Measurements from ENCODE around the gene KLHL17. TPM values are rescaled to one million over a fixed set of nuclear protein-coding genes. Genes with fewer than 3 reads are reported as not detected.

The KLHL17 gene
- total and polyA plus RNA-seq, 9 of the 15 experiments (the other 6 are each of a cell fraction or from before 2014, with no cell fraction given) = 0.14 to 84.8 (median 13.0) TPM

DNA sequence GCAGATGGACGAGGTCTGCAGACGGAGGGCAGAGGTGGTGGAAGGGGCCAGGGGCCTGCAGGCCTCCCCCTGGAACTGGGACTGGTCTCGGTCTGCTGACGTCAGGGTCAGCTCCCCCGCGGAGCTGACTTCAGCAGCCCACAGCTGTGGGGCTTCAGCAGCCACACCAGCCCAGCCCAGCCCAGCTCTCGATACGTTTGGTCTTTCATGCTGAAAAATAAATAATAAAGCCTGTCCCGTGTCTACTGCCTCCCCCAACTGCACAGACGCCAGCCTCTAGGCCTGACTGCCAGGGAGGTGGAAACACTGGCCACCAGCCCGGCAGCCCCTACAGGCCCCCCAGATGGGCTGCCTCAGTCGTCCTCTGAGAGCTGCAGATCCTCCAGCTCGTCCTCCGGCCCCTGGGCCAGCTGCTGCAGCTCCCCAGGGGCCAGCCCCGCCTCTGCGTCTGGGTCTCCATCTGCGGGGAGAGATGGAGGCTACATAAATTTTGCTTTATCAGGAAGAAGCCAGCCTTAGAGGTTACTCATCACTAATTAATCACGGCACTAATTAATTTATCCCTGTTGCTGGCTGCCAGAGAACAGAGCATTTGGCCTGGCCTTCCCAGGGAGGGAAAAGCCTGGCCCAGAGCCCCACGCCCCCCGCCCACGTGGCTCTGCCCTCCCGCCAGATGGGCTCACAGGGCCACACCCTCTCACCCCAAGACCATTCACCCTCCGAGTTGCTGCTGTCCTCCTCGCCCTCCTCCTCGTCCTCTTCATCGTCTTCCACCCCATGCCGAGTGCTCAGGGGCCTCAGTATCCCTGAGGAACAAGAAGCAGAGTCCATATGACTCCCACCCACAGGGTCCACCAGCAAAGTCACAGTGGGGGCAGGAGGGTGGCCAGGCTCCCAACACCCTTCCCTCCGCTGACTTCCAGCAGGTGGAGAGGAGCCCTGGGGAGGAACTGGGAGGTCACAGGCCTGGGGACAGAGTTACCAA, 15.8 kb upstream of the KLHL17 start (continued):
- TF ChIP-seq DACH1 (IDR thresholded peaks at IDR 0.05; ENCODE audit: partially characterized antibody) = peak; percentile 50
- no peak for TF ChIP-seq THAP12 (CRISPR knock-in tag; IDR thresholded peaks at IDR 0.05)

DNA sequence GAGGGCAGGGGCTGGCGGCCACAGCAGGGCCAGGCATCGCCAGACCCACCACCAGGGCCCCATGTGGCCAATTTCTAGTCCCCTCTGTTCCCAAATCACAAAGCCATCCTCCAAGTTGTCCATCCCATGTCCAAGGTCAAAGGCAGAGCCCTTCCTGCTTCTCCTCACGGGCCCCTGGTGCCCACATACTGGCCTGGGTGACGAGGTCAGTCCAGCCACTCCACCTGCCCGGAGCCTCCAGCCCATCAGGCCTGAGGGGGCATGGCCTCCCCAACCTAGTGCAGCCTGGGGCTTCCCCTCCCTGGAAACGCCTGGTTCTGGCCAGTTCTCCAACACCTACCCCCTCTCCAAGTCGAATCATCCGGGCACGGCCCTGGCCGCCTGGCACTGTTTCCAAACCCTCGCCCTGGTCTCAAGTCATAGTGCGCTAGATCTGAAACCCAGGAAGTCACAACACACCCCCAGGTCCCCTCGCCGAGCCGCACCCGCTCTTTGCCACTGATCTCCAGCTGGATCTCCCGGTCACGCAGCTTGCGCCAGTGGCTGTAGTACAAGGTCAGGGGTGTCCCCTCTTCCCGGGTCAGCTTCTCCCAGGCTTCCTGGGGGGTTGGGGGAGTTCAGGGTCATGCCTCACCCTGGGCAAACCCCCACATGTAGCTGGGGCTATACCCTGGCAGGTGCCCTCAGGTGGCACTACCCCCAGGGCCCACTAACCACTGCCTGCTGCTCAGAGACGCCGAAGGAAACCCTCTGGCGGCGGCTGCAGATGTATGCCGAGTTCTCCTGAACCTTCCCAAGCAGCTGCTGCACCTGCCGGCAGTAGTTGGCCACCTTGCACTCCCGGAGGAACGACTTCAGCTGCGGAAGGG, 14.5 kb upstream of the KLHL17 start:
- H3K4me1 ChIP-seq (replicated peaks in 1 of 2; ENCODE audit: control insufficient read depth in 2 of 2, insufficient read depth in 2 of 2, low read length in 2 of 2) = peaks cover 13 to 76% of the 10 kb centered on the region in 2 experiments; a peak in 3 of 5 replicates
- no peak overlapping the region for H3K4me2 ChIP-seq (ENCODE audit: insufficient read depth, low read length)
- CTCF ChIA-PET (ENCODE audit: low intra/inter-chr PET ratio) = no interaction called here
- H3K9me1 ChIP-seq (ENCODE audit: control insufficient read depth, insufficient read depth, low read length) = no peaks in the 10 kb centered on the region
- DNase-seq (ENCODE audit: extremely low read depth in 1 of 4, low spot score in 3 of 4) = no peak
- H3K9me3 ChIP-seq (replicated peaks; ENCODE audit: control insufficient read depth, insufficient read depth, low read depth, low read length) = no peaks in the 10 kb centered on the region
- H3K79me2 ChIP-seq (ENCODE audit: control insufficient read depth, insufficient read depth, low read length) = peaks cover 3% of the 10 kb centered on the region; the same call in 2 of the 3 replicates
- in situ Hi-C loops (cut with MboI) = no loop called here
- intact Hi-C loops (cut with micrococcal nuclease) = no loop called here
- no peak overlapping the region; a peak in 1 of 4 replicates for H3K9ac ChIP-seq (ENCODE audit: insufficient read depth in 1 of 2, low read depth in 2 of 2, low read length in 2 of 2)
- POLR2A ChIA-PET = interaction anchor here (1.2 to 2.3 kb wide), 3 partner anchors 11 to 120 kb away, joined by 4 to 7 read pairs (median 4); partner anchors contain the start of gene NOC2L
- no peak overlapping the region for H2AFZ ChIP-seq (ENCODE audit: low read depth, low read length)
- no peak overlapping the region for H3K4me3 ChIP-seq
- TF ChIP-seq POLR2G (IDR thresholded peaks at IDR 0.05; ENCODE audit: low read depth, low read length) (peak; percentile 60), RBFOX2 (IDR thresholded peaks at IDR 0.05; ENCODE audit: low read depth, low read length) (peak; percentile 54), TFE3 (CRISPR knock-in tag; IDR thresholded peaks at IDR 0.05) (no peak), PCBP2 (IDR thresholded peaks at IDR 0.05; ENCODE audit: low read depth, low read length, poor library complexity, severe bottlenecking) (no peak), TFAP4 (CRISPR knock-in tag; IDR thresholded peaks at IDR 0.05; ENCODE audit: borderline replicate concordance) (peak; percentile 61; the same call in 1 of the 2 replicates)
- H3K27ac ChIP-seq (ENCODE audit: extremely low read depth, low read depth, low read length) = no peak overlapping the region
- FAIRE-seq = no peak
- no peaks in the 10 kb centered on the region for H3K27me3 ChIP-seq (ENCODE audit: control insufficient read depth in 2 of 2, insufficient read depth in 2 of 2, low read length in 2 of 2)
- peaks cover 73% of the 10 kb centered on the region; the same call in 2 of the 3 replicates for H3K36me3 ChIP-seq (ENCODE audit: control insufficient read depth, insufficient read depth, low read length)
- WGBS (ENCODE audit: insufficient coverage, low coverage, missing lambda C conversion rate) = 87% methylated on average over 25 of the region's 29 CpGs
- peaks cover 21% of the 10 kb centered on the region for H4K20me1 ChIP-seq (replicated peaks; ENCODE audit: control insufficient read depth, insufficient read depth, low read length)
- no peak for ATAC-seq
- no TSS peak for BruUV-seq (replicated peaks)
